ENCODE measurements around the gene BNC2.

BNC2 gene

DNA sequence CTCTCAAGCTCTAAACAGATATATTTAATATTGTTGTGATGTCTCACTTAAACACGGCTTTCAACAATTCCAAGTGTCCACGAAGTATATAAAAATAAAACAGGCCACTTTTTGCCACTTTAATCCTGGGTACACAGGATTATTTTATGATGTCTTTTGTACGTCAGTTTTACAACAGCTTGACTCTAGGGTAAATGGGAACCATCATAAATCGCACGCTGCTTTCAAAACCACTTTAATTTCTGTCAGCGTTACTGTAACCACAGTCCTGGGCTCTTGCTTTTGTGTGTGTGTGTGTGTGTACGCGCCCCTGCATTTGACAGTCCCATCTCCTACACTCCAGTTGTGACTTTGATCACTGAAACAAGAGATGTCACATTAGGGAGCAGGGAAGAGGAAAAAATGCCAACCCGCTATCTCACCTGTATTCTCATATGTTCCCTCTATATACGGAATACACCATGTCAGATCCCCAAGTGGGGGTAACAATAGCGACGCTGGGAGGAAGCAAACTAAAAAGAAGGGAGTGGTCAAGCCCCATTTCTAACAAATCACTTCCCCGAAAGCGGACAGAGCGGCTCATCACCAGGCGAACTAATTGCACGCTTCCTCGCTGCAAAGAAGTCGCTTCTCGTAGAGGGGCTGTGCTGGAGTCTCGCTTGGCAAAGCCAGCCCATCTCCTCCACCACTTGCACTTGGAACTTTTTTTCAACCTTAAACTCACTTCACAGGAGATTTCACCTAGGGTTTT lies 1.2 kb downstream of the BNC2 start:
- DNase-seq (ENCODE audit: low read depth), result no peak

DNA sequence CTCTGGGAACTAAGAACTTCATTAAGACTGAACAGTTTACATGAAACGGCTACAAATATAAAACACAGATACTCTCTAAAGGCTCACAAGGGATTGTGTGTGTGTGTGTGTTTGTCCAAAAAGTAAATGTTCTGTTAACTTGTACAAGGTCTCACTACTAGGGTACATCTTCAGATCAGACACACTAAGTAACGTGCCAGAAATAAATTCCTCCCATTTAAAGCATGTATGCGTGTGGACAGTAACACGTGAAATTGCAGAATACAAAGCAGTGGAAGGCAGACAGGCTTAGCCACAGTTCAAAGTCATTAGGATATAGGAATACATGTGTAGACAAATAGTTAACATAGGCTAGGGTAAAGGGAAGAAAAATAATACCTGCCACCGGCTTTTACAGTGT lies 1.8 kb downstream of the BNC2 start:
- no peak for DNase-seq (ENCODE audit: low read depth)

DNA sequence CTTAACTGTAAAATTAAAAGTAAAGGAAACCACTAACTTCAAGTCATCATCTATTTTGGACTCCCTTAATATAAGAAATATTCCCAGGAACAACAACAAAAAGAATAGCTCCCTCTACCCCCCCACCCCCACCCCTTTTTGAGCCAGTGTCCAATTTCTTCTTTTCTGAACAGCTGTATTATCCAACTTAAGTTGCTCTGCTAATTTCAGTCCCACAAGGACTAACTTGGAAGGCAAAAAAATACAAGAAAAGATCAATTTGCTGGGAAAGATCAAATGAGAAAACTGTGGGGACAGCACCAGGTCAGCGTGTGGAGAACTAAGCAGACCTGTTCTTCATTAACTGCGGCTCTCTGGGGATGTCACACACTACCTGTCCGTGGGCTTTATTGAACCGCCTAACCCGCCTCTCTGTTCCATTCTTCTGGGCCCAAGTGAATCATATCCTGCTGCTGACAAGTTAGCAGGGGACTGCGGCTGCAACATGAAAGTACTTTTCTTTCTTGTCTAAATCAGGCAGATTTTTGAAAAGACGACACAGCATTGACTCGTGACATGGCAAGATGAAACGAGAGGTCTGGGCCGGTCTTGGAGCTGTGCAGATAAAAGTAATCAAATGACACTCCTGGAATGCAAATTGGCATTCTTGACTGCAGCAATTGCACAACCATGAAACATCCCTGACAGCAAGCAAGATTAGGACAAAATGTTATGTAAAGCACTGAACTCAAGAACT lies 2.7 kb downstream of the BNC2 start:
- peak; percentile 58 for DNase-seq (ENCODE audit: low read depth)

DNA sequence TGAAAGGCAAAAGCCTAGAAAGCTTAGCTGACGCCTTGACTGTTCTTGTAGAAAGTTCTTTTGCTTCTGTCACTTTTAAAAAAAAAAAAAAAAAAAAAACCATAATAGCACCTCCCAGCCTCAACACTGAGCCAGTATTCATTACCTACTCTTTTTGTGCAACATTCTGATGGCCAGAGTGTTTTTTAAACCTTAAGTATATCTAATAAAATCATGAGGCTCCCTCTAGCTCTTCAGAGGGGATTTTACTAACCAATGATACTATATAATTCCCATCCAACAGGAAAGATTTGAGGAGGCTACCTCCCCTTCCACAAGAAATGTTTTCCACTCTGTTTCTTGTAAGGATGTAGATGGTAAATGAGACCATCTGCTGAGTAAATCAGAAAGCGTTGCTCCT lies 3.9 kb downstream of the BNC2 start:
- DNase-seq (ENCODE audit: low read depth), result no peak

DNA sequence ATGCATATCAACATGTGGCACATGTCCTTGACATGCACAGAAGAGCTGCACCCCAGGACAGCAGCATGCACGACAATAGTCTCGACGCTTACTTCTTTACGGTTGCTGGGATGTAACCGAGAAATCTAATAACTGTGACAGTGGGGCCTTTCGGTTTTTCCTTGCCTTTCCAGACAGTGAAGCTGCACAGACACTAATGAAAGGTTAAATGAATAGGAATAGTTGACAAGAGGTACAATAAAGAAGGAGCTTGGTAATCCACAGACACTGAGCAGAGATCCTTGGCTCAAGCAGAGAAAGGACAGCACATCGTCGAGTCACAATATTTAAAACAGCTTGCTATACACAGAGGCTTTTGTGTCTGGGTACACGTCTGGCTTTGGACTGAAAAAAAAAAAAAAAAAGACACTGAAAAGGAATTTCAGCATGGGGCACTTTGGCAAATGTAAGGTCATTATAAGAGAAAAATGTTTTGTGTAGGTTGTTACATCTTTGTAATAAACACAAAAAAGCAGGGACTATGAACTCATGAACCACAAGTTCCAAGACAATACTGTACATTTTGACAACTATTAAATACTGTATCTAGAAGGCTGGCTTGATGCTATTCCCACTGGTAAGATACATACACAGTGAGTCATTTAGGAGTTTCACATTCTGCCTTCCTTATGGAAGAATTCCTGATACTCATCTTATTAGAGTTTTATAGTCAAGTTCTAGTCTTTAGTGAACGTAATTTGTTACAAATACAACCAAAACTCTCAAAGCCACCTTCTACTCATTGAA lies 5.6 kb downstream of the BNC2 start:
- DNase-seq (ENCODE audit: low read depth), result no peak

DNA sequence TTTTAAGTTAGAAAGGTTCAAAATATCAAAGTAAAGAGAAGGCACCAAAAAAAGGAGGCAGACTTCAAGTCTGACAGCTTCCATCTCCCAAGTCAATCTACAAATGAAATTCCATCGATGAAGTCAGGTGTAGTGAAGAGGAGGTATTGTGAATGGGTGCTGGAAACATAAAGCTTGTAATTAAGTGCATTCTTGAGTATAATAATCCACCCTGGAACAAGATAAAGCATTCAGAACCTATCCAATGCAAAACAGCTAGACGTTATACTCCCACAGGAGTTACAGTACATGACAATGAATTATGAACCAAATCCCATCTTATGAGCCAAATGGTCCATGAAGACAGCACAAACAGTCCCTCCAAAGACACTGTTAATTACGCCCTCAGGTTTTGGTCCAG lies 22.3 kb downstream of the BNC2 start:
- DNase-seq (ENCODE audit: low read depth), result no peak

DNA sequence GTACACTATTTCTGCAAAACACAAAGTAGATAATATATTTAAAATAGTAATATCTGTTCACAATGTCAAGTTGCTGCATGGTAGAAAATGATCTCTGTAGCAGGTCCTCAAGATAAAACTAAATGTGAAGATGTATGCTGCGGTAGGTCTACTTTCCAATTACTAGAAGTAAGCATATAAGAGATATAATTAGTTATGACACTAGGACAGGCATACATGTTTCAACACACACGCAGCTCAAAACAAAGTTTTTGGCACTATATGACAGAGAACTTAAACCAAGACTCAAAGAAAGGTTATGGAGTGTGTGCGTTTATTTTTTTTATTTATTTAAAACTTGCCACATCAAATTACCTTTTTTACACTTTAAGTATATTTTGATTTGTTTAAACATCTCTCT lies 23.5 kb downstream of the BNC2 start:
- DNase-seq (ENCODE audit: low read depth), result no peak

DNA sequence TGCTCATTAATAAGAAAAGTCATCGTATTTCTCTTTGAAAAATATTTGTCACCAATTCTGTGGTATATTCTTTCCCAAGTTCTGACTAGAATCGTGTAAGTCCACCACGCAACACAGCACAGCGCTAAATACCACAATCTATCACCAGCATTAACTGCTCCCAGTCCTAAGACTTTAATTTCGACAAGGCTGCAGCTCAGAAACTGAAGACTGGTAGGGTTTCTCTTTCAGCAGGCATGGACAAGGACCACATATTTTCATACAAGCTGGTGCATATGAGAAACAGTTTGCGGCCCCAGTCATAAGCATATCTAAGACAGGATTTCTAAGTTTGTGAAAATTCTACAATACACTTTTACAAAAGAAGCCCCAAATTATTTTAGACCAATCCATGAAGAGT lies 24.1 kb downstream of the BNC2 start:
- no peak for DNase-seq (ENCODE audit: low read depth)

DNA sequence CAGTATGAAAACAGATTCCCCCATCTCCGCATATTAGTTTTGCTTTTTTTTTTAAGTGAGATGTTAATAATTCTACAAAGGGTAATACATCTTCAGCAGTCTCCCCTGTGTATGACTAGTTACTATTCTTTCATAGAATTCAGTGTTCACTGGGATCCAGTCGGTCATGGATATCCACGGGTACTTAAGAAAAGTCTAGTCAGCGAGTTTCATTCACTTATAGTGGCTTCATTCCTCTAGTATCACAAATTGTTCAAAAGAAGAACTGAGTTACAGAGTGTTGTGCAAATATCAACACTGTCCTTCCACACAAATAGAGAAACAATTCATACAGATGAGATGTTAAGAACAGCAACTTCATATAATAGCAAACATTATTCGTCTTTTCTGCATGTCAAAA lies 35.7 kb downstream of the BNC2 start:
- DNase-seq (ENCODE audit: low read depth), result no peak

DNA sequence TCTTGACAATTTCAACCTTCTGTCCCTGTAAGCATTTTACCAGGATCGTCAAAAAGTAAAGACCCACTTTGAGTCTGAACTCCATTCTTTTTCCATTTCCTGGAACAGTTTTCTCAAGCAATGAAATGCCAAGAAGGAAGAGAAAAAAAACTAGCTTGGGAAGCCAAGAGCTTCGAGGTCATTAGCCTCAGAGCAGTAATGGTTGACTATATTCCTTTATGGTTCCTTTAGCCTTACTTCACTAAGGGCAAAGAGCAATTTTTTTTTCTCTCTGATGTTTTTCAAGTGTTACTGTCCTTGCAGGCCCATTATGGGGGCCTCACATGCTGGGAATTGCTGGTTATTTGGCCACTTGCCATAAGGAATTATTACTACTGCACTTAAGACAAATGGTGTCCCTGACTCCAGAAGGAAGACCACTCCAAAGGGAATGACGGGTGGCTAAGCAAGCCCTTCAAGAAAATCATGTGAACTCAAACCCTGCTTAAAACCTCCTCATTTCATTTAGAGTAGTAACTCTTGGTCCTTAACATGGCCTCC lies 37.1 kb downstream of the BNC2 start:
- DNase-seq (ENCODE audit: low read depth), result no peak

DNA sequence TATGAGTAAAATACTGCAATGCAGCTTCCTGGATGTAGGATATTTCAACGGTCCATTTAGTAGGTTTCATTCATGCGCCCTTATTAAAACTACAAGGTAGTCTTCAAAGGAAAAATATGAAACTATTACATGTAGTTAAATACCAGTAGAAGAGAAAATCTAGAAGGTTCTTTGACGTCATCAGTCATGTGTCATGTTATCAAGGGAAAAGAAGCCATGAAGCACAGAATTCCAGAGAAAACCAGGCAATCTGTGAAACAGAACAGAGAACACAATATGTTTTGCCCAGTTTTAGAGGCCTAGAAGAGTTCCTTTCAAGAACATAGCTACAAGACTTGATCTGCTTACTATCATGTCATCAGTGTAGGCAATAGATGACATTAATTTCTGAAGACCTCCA lies 38.4 kb downstream of the BNC2 start:
- no peak for DNase-seq (ENCODE audit: low read depth)

DNA sequence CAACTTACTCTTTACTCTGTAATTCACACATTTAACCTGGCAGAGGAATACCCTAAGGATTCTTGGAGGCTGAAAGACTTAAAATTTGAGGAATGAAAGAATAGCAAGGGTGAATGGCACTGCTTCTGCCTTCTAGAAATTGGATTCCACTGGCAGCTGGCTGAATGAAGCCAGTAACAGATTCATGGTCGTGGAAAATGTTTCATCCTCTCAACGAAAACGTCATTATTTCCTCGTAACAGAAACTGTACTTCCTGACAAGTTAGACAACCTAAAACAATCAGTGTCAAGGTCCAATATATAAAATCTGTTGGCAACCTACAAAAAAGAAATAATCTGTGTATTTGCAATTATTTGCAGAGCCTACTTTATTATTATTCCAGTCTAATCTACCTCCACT lies 39.7 kb downstream of the BNC2 start:
- no peak for DNase-seq (ENCODE audit: low read depth)

DNA sequence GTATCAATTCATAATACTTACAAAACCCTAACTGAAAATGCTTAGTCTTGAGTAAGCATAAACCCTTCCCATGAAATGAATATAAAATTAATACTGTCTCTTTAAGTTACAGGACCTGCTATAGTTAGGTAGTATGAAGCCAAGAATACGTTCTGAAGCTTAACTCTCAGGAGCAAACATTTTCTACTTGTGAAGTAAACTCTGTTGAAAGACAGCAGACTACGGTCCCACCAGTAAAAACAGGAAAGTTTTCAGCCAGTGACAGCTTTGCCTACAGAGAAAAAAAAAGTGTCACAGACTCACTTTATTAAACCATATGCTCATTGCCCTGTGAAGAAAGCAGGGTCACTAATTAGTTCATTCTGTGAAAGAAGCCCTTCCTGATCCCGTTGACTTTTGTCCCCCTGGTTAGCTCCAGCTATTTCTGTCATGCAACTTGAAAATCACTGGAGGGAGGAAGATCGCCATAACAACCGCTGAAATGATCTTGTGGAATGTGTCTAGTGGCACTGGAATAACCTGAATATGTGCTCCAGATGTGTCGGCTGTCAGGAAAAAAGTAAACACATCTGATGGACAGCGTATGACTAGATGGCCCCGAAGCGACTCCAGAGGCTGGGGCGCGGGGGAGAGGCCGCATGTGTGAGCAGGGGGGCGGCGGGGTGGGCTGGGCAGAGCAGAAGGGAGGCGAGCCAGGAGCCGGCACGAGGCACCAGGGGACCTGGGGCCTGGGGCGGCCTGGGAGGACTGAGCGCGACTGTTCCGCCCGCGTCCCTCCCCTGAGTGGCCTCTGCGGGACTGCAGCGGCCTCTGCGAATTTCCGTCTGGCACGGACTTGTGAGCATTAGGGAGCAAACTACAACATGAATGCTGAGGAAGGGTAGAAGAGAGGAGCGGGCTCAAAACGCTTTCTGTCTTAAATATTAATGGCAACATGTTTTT lies 41.9 kb downstream of the BNC2 start:
- peak; percentile 39 for DNase-seq (ENCODE audit: low read depth)

DNA sequence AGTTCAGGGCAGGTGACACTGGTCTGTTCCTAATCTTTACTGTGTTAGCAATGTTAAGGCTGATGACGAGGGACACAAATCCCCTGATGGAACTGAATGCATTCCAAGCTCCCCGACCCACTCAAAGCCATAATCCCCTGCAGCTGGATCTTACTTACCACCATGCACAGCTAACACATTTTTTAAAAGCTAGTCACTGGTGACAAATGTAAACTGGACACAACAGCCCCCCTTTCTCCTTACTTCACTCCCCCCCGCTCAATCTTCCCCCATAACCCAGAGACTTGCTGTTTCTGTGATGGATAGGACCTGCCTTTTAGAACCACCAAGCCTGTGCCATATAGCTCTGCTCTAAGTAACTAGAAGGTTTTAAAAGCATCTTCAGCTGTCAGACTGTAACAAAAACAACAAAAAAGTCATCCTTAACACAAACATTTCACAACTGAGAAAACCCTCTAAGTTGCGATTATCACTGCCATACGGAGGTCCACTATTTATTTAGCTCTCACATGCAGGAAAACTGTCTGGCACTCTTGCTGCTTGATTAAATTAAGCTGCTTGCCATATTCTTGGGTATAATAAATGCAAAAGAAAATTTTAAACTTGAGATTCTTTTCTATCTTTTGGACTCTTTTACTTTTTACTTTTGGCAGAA lies 44.4 kb downstream of the BNC2 start:
- DNase-seq (ENCODE audit: low read depth), result peak; percentile 79

DNA sequence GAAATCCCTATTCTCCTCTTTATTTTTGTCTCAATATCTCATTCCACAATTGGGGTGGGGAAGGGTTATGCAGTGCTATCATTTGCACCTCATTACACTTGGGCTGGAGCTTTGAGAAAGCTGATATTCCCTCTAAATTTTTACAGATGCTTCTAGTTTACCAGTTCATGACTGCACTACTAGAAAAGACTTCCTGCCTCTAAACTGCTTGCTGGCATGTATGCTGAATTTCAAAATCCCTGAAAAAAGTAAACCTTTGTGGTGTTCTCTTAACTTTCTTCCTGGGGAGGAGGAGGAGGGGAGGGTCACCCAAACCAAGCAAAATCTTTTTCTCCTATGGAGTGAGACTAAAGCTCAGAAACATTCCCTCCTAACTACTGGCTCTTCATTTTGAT lies 45.1 kb downstream of the BNC2 start:
- DNase-seq (ENCODE audit: low read depth), result peak; percentile 16

DNA sequence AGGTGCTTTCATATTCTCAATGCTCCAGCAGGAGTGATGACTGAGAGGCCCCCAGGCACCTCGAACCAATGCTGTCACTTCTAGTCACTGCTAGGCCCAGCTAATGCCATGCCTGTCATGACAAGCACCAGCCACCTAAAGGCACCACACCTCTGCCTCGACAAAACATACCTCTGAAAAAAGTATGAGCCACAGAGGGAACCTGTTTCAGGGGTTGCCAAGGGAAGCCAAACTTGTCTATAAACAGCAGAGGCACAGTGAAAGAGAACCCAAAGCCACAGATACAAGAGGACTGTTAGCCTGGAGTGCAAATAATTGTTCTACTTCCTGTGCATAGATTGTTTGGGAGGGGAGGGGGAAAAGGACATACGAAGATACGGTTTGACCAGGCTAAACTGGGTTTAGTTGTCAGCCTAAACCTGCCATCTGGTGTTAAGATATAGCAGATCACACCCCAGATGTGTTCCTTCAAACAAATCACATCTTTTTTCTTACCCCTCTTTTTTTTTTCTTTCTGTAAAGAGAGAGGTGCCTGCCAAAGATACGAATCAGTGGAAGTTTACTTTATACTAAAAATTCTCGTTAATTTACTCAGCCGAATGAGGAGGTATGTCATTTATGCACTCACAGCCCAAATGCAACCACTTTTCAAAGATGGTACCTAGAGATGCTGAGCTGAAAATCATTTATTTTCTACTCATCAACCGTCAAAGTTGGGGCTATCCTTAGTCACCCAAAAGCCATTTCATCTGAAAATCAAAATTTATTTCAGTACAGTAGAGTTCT lies 45.7 kb downstream of the BNC2 start:
- DNase-seq (ENCODE audit: low read depth), result peak; percentile 24

DNA sequence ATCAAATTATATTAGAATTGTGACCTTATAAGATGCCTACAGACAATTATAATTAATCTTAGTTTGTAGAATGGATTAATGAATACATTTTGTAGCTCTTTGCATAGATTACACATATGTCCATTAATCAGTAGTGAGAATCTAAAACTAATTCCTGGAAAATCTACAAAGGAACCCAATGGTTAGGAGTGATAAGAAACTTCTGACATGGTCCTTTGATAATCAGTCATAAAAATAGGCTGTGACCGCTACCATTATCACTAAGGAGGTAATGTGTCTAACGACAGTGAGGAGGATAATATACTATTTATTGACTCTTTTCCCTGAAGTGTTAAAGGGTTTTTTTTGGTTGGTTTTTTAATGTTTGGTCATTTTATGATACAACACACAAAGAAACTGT lies 46.6 kb downstream of the BNC2 start:
- DNase-seq (ENCODE audit: low read depth), result no peak

DNA sequence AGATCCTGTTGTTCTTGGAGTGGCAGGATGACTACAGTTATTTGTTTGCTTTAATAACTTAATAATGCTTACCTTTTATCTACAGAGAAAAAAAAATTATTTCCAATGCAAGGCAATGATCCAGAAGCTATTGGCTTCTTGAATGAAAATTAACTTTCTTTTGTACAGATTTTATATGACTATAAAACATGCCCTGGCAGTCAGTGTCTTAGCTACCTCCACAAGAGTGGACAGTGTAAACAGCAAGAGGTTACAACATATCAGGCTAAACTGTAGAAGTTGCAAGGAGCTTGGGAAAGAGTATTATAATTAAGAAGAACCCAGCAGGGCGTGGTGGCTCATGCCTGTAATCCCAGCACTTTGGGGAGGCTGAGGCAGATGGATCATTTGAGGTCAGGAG lies 49.1 kb downstream of the BNC2 start:
- no peak for DNase-seq (ENCODE audit: low read depth)

DNA sequence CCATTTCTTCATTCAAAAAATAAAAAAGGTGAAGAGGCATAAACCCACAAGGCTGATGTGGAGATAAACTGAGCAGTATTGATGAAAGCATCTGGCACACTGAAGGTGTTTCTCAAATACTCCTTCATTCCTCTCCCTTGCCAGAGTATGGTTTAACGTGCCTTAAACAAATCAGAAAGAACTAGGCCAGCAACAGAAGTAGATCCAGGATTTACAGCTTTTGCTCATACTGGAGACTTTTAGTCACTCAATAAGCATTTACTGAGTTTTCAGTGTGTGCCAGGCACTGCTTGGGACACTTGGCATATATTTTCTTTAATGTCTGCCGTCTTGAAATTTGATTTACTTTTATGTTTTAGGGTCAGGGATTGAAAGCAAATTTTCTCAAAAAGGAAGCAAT lies 53.0 kb downstream of the BNC2 start:
- DNase-seq (ENCODE audit: low read depth), result no peak

DNA sequence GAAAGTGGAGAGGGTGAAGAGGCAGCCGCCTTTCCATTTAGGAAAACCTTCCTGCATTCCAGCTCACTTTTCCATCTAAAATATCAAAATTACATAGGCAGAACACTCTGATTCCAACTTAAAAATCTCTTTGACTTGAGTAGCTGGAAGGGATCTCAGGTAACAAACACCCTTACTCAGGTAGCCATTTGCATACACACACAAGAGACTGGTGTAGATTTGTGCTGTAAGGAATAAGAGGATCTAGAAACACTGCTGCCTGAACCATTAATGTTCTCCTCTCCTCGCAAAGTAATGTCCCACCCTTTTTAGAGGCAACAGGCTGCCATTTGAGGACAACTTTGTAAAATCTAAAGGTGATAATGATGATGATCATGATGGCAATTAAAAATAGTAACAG lies 53.5 kb downstream of the BNC2 start:
- DNase-seq (ENCODE audit: low read depth), result no peak

Measured in HS-5 (cell line).